Transverse colon (tissue), 4 donors: ENCODE measurements around the gene FAM110A. TPM values are rescaled to one million over a fixed set of nuclear protein-coding genes. Genes with fewer than 3 reads are reported as not detected.

Experiments used
- DNase-seq: peaks from one replicate; pipeline ENCODE4 v3.0.0-alpha.2; 2019
- H3K27ac ChIP-seq, 4 donors: fragments of 200-600 bp; sonication (generic); 2 replicates each; pipeline ENCODE4 v1.5.1; 2016 to 2018; ENCODE audit warnings: inconsistent platforms in 4 of 4
- H3K27me3 ChIP-seq: fragments of 200-600 bp; sonication (generic); 2 replicates; pipeline ENCODE4 v1.5.1; 2017; ENCODE audit warnings: inconsistent platforms
- H3K36me3 ChIP-seq, 4 donors: fragments of 200-600 bp; sonication (generic); 2 replicates each; pipeline ENCODE4 v1.5.1; 2017 to 2019; ENCODE audit warnings: inconsistent platforms in 4 of 4
- H3K4me1 ChIP-seq, 4 donors: fragments of 200-600 bp; sonication (generic); 2 replicates each; pipeline ENCODE4 v1.5.1; 2017 to 2020; ENCODE audit warnings: inconsistent platforms in 4 of 4
- H3K4me3 ChIP-seq, 4 donors: fragments of 200-600 bp; sonication (generic); 1 replicate in 1 of 4; 2 replicates in 3 of 4; pipeline versions ENCODE4 v1.5.1 to v1.6.1; 2017 to 2019; ENCODE audit warnings: inconsistent platforms in 4 of 4
- H3K9me3 ChIP-seq, 2 donors: fragments of 200-600 bp; sonication (generic); 2 replicates each; pipeline ENCODE4 v1.5.1; 2017 to 2019; ENCODE audit warnings: inconsistent platforms in 2 of 2
- EP300 ChIP-seq: sonication (generic); formaldehyde crosslinking; IDR thresholded peaks from one replicate; pipeline ENCODE4 v1.6.1; 2017; ENCODE audit warnings: antibody characterized with exemption, low read depth
- POLR2A ChIP-seq: fragments of 450-650 bp; IDR thresholded peaks from one replicate; pipeline ENCODE4 v1.6.1; 2016; ENCODE audit warnings: antibody characterized with exemption, mild to moderate bottlenecking, moderate library complexity
- POLR2AphosphoS5 ChIP-seq, 3 donors: sonication (generic); formaldehyde crosslinking; IDR thresholded peaks; one replicate each; pipeline ENCODE4 v1.6.1; 2016; ENCODE audit warnings: antibody characterized with exemption in 3 of 3
- WGBS, 2 donors: methylation state at CpG; one replicate each; pipeline ENCODE4 v1.1.5; 2018; ENCODE audit warnings: low coverage in 1 of 2; 5-methylcytosine and 5-hydroxymethylcytosine counted together
- in situ Hi-C, 4 donors: fragments of 200-750 bp; cut with MboI; loops; one replicate each; pipeline versions ENCODE4 v1.15.0 to v1.15.1; 2017; ENCODE audit warnings: low sequenced_read_pairs in 3 of 4, low pct_ligation_motif_present in 1 of 4, low pct_unique_long_range_greater_than_20kb in 1 of 4
- intact Hi-C: fragments of 100-400 bp; cut with DNase I; formaldehyde crosslinking; loops from one replicate; pipeline ENCODE4 v1.15.1; 2023; ENCODE audit warnings: low total_unique reads
- total RNA-seq, 4 donors: library from RNA; depleted of rRNA; stranded (reverse); fragments of >200 nt; gene quantifications; one replicate each; pipeline ENCODE4 v1.1.0, GENCODE V29; 2016
- TF ChIP-seq, protein P1 (sequence below), 5 experiments: fragments of 200-600 bp in 3 of 5; fragments of 450-650 bp in 2 of 5; sonication (generic) in 3 of 5; IDR thresholded peaks; 1 replicate in 2 of 5; 2 replicates in 3 of 5; pipeline ENCODE4 v1.5.1; 2016 to 2017; ENCODE audit warnings: antibody characterized with exemption in 5 of 5, inconsistent platforms in 3 of 5, mild to moderate bottlenecking in 2 of 5, moderate library complexity in 1 of 5

FAM110A gene
- total RNA-seq, 4 donors from 2014 or later: 4.0 to 14.6 (median 6.9) TPM

DNA sequence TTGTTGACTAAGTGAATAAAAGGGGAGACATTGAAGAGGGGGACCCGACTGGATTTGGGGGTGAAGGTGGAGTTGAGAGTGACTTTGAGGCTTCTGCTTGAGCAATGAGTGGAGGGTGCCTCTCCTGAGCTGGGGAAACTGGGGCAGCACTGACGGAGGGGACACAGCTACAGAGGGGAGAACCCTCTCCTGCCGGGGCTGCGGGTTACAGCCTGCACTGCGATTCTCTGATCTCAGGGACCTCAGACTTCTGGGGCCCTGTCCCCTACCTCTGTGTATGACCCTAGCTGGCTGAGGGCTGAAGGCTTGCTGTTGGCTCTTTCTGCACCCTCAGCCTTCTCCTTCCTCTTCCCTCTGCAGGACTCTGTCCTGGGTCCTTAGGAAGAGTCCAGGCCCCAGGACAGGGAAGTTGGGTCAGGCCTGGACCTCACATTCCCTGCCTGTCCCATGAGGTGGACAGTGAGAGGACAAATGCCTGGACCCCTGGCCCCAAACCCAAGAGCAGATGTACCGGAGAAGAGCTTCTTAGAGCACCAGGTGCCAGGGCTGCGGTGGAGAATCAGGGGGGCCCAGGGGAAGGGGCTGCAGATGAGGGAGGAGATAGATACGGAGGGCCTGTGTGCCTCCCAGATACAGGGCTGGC, 13.7 kb upstream of the FAM110A start:
- in situ Hi-C loops (loop anchor here (5.0 to 25.0 kb wide), 5 partner anchors 132 to 395 kb away; partner anchors contain the start of genes C20orf202 (in 2 of the 4) and PSMF1 (in 1 of the 4)), intact Hi-C loops (loop anchor here (2.0 to 5.0 kb wide), 2 partner anchors 137 to 392 kb away; no protein-coding TSS in a partner anchor)
- peaks cover 3% of the 10 kb centered on the region for H3K27me3 ChIP-seq
- 62 to 83% methylated on average over 4 to 8 of the region's 8 CpGs for WGBS, 2 donors
- no peak overlapping the region for H3K4me3 ChIP-seq
- no peak overlapping the region for H3K27ac ChIP-seq
- H3K4me1 ChIP-seq: peaks cover 0 to 12% (median 0%) of the 10 kb centered on the region in 4 donors
- DNase-seq: no peak
- H3K9me3 ChIP-seq: no peaks in the 10 kb centered on the region
- no peaks in the 10 kb centered on the region for H3K36me3 ChIP-seq
- no peak for TF ChIP-seq POLR2A
- TF ChIP-seq POLR2AphosphoS5 (IDR thresholded peaks at IDR 0.05): no peak
- no peak for TF ChIP-seq EP300
- TF ChIP-seq, protein P1, sequence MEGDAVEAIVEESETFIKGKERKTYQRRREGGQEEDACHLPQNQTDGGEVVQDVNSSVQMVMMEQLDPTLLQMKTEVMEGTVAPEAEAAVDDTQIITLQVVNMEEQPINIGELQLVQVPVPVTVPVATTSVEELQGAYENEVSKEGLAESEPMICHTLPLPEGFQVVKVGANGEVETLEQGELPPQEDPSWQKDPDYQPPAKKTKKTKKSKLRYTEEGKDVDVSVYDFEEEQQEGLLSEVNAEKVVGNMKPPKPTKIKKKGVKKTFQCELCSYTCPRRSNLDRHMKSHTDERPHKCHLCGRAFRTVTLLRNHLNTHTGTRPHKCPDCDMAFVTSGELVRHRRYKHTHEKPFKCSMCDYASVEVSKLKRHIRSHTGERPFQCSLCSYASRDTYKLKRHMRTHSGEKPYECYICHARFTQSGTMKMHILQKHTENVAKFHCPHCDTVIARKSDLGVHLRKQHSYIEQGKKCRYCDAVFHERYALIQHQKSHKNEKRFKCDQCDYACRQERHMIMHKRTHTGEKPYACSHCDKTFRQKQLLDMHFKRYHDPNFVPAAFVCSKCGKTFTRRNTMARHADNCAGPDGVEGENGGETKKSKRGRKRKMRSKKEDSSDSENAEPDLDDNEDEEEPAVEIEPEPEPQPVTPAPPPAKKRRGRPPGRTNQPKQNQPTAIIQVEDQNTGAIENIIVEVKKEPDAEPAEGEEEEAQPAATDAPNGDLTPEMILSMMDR (IDR thresholded peaks at IDR 0.05): no peak

DNA sequence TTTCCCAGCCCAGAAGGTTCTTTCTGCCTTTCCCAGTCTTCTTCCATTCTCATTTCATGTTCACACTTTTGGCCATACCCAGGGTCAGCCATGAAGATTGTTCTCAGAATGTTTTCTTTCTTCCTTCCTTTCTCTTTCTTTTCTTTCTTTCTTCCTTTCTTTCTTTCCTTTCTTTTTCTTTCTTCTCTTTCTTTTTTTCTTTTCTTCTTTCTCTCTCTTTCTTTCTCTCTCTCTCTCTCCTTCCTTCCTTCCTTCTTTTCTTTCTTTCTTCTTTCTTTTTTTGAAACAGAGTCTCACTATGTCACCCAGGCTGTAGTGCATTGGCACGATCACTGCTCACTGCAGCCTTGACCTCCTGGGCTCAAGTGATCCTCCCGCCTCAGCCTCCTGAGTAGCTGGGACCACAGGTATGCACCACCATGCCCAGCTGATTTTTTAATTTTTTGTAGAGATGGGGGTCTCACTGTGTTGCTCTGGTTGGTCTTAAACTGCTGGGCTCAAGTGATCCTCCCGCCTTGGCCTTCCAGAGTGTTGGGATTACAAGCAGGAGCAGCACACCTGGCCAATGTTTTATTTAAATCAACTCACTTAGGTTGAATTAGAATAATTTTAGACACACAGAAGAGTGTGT, 13.1 kb upstream of the FAM110A start:
- 86 to 100% methylated on average over 2 to 3 of the region's 3 CpGs for WGBS, 2 donors
- H3K27ac ChIP-seq: no peak overlapping the region
- no peak for TF ChIP-seq POLR2A
- TF ChIP-seq, protein P1 (IDR thresholded peaks at IDR 0.05): no peak
- TF ChIP-seq EP300: no peak
- H3K36me3 ChIP-seq: no peaks in the 10 kb centered on the region
- peaks cover 3% of the 10 kb centered on the region for H3K27me3 ChIP-seq
- intact Hi-C loops: no loop called here
- no peak overlapping the region for H3K4me3 ChIP-seq
- H3K4me1 ChIP-seq: peaks cover 0 to 12% (median 0%) of the 10 kb centered on the region in 4 donors
- no peak for DNase-seq
- in situ Hi-C loops: loop anchor here in 3 of 4 donors (25.0 kb wide), 2 partner anchors 292 to 392 kb away; partner anchors contain the start of genes C20orf202 (in 2 of the 3) and PSMF1 (in 1 of the 3)
- no peaks in the 10 kb centered on the region for H3K9me3 ChIP-seq

DNA sequence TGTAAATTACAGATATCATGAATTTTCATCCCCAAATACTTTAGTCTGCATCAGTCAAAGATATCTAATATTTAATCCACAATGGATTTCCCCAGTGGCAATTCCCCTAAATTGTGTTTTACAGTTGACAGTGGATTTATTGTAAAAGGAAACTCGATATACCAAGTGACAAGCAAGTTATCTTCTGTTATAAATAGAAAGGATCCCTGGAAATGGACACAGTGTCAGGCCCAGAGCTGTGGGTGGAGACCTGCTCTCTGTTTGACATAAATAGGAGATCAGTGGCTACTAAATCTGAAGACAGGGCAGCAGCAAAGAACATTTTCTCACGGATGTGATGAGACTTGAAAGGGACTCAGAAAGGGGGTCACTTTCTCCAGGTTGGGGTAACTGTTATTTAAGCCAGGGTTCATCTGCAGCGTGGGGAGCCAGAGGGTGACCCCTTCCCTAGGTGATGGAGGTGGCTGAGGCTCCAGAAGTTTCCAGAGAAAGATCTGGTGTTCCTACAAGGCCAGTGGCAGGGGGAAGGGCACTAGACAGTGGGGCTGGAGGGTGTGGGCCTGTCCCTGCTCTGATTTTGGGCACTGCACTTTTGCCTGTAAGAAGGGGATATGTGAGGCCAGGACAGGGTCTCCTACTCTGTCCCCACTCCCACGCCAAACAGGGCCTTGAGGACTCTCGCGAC, 12.3 kb upstream of the FAM110A start:
- TF ChIP-seq, protein P1 (IDR thresholded peaks at IDR 0.05): no peak
- TF ChIP-seq POLR2A (no peak), POLR2AphosphoS5 (IDR thresholded peaks at IDR 0.05) (no peak), EP300 (no peak)
- Histone ChIP-seq H3K9me3 (no peaks in the 10 kb centered on the region), H3K4me3 (no peak overlapping the region), H3K27ac (no peak overlapping the region), H3K27me3 (peaks cover 2% of the 10 kb centered on the region), H3K4me1 (peaks cover 0 to 12% (median 0%) of the 10 kb centered on the region in 4 donors), H3K36me3 (no peaks in the 10 kb centered on the region)
- WGBS, 2 donors: 33 to 79% methylated on average over 1 to 6 of the region's 6 CpGs
- in situ Hi-C loops: loop anchor here in 3 of 4 donors (25.0 kb wide), 2 partner anchors 291 to 391 kb away; partner anchors contain the start of genes C20orf202 (in 2 of the 3) and PSMF1 (in 1 of the 3)
- intact Hi-C loops: no loop called here
- DNase-seq: no peak

DNA sequence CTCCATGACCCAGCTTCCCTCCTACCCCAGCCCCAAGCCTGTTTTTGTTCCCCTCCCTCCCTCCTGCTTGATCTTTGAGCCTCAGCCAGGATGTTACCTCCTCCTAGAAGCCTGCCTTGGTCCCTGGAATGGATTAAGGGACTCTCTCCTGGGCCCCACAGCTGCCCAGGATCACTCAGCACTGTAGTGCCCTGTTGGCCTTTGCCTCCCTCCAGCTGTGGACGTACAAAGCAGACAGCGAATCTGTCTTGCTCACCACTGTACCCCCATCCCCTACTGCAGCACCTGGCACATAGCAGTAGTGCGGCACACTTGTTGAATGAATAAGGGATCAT, 11.8 kb upstream of the FAM110A start:
- TF ChIP-seq POLR2A (no peak), EP300 (no peak), POLR2AphosphoS5 (IDR thresholded peaks at IDR 0.05) (no peak)
- TF ChIP-seq, protein P1 (IDR thresholded peaks at IDR 0.05): no peak
- Histone ChIP-seq H3K4me1 (peaks cover 0 to 12% (median 0%) of the 10 kb centered on the region in 4 donors), H3K9me3 (no peaks in the 10 kb centered on the region), H3K4me3 (no peak overlapping the region), H3K36me3 (no peaks in the 10 kb centered on the region), H3K27ac (no peak overlapping the region), H3K27me3 (no peaks in the 10 kb centered on the region)
- no peak for DNase-seq
- WGBS, 2 donors: 97% methylated on average over 3 of the region's 3 CpGs; no CpG with 5 or more reads in 1 of the 2 donors
- intact Hi-C loops: no loop called here
- in situ Hi-C loops: loop anchor here in 3 of 4 donors (25.0 kb wide), 2 partner anchors 291 to 391 kb away; partner anchors contain the start of genes C20orf202 (in 2 of the 3) and PSMF1 (in 1 of the 3)
